Activated T-cell treated with anti-CD3 and anti-CD28 coated beads, Interleukin-2, amount 50 U/mL, for 24 hours (primary cell): ENCODE data around the gene ARHGAP18.

ENCODE experiments used
- DNase-seq: peaks from one replicate; pipeline ENCODE4 v3.0.0-alpha.2; 2020
- H3K27ac Mint-ChIP-seq: 2 replicates; pipeline ENCODE4 v1.8.0; 2020; ENCODE audit warnings: mild to moderate bottlenecking, mixed read lengths
- H3K27me3 Mint-ChIP-seq: 2 replicates; pipeline ENCODE4 v1.8.0; 2020; ENCODE audit warnings: mixed read lengths
- H3K36me3 Mint-ChIP-seq: 2 replicates; pipeline ENCODE4 v1.8.0; 2020; ENCODE audit warnings: low read depth, mixed read lengths
- H3K4me1 Mint-ChIP-seq: 2 replicates; pipeline ENCODE4 v1.8.0; 2020; ENCODE audit warnings: low read depth, mixed read lengths
- H3K4me3 Mint-ChIP-seq: 2 replicates; pipeline ENCODE4 v1.8.0; 2020; ENCODE audit warnings: mild to moderate bottlenecking, moderate library complexity, mixed read lengths
- H3K9me3 Mint-ChIP-seq: 2 replicates; pipeline ENCODE4 v1.8.0; 2020; ENCODE audit warnings: mixed read lengths

The ARHGAP18 gene, protein sequence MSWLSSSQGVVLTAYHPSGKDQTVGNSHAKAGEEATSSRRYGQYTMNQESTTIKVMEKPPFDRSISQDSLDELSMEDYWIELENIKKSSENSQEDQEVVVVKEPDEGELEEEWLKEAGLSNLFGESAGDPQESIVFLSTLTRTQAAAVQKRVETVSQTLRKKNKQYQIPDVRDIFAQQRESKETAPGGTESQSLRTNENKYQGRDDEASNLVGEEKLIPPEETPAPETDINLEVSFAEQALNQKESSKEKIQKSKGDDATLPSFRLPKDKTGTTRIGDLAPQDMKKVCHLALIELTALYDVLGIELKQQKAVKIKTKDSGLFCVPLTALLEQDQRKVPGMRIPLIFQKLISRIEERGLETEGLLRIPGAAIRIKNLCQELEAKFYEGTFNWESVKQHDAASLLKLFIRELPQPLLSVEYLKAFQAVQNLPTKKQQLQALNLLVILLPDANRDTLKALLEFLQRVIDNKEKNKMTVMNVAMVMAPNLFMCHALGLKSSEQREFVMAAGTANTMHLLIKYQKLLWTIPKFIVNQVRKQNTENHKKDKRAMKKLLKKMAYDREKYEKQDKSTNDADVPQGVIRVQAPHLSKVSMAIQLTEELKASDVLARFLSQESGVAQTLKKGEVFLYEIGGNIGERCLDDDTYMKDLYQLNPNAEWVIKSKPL

DNA sequence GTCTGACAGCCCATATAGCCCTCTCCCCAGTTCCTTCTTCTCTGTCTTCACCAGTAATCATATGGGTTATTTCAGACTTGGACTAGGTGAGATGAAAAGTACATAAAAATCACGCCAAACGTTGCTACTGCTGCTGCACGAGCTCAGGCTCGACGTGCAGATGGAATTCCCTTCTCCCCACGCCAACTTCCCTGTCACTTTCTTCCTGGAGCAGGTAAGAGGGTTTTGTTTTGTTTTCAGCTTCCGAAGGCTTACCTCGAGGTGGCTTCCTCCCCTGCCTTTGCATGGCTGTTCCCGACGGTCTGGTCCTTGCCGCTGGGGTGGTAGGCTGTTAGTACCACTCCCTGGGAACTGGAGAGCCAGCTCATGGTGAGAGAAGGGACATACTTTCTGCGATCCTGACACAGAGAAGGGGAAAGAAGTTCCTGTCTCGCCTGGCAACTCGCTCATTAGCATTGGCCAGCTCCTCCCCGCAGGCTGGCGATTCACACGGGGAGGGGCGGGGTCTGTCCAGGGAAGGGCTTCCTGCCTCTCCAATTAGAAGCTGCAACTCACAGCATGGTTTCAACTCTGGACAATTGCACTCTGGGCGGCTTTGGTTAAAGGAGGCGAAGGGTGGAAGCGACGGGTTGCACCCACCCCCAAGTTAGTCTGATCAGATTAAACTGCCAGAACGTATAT is at the start of gene ARHGAP18:
TSS of gene ARHGAP18 (minus strand) at position 409 of the 681 bp plus-strand sequence. CDS start at position 368, 41 bp downstream.
- Mint-ChIP-seq H3K4me3 (peak within 1 kb of the TSS; percentile 94), H3K4me1 (peaks cover 35% of the 10 kb centered on the region), H3K27ac (peak within 1 kb of the TSS; percentile 89), H3K27me3 (peaks cover 7% of the 10 kb centered on the region), H3K36me3 (peaks cover 6% of the 10 kb centered on the region), H3K9me3 (no peaks in the 10 kb centered on the region)
- peak; percentile 79 for DNase-seq

DNA sequence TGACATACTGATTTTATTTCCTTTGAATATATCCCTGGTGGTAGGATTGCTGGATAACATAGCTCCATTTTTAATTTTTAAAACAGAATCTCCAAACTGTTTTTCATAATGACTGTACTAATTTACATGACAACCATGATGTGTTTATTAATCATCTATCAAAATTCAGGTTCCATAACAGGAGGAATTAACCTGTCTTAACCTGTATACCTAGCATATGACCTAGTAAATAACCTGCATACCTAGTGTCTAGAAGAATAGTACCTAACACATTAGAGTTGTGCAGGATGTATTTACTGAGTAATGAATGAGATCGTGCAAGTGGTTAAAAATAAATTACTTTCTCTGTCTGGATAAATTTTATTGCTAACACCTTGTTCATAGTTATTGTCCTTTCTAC is 45.8 kb upstream of the ARHGAP18 start:
- Mint-ChIP-seq H3K36me3 (no peaks in the 10 kb centered on the region), H3K27me3 (no peaks in the 10 kb centered on the region), H3K4me3 (no peak overlapping the region)

DNA sequence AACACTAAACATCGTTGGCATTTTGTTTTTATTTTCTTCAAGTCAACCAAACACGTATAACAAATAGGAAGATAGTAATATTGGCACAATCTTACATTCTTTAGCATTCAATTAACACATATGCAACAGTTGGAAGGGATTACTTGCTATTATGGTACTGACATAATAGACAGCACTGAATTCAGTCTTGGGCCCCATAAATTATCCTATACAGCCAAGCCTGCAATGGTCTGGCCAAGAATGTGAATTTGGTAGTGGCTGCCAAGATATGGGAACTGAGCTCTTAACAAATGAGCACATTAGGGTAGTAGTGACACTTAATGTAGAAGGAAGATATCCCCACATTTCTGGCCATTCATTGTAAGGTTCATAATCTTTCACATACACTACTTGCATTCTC is 44.8 kb upstream of the ARHGAP18 start:
- Mint-ChIP-seq H3K4me3 (no peak overlapping the region), H3K9me3 (no peaks in the 10 kb centered on the region)

More for the DNA sequence above, 45.8 kb upstream of the ARHGAP18 start:
- DNase-seq, result no peak
- no peaks in the 10 kb centered on the region for H3K9me3 Mint-ChIP-seq
- H3K4me1 Mint-ChIP-seq, result peaks cover 17% of the 10 kb centered on the region
- H3K27ac Mint-ChIP-seq, result no peak overlapping the region

DNA sequence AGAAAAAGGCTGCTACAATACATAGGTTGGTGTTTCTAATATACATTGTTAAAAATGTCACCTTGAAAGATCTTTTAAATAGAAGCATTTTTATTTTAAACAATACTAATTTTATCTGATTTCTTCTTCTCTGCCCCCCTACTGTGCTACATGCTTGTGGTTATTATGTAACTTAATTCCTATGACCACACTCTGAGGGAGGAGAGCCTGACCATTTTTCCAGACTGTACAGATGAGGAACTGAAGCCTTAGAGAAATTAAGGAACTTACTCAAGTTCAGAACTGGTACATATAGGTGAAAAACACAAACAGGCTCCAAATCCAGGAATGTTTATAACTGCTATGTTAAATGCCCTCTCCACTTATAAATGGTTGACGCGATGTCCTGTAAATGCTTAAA is 43.4 kb upstream of the ARHGAP18 start:
- no peaks in the 10 kb centered on the region for H3K36me3 Mint-ChIP-seq
- peaks cover 39% of the 10 kb centered on the region for H3K4me1 Mint-ChIP-seq
- H3K27me3 Mint-ChIP-seq, result no peaks in the 10 kb centered on the region
- no peak for DNase-seq
- no peaks in the 10 kb centered on the region for H3K9me3 Mint-ChIP-seq
- H3K27ac Mint-ChIP-seq, result no peak overlapping the region
- no peak overlapping the region for H3K4me3 Mint-ChIP-seq

More for the DNA sequence above, 44.8 kb upstream of the ARHGAP18 start:
- no peak overlapping the region for H3K27ac Mint-ChIP-seq
- peaks cover 26% of the 10 kb centered on the region for H3K4me1 Mint-ChIP-seq
- H3K36me3 Mint-ChIP-seq, result no peaks in the 10 kb centered on the region
- no peak for DNase-seq
- no peaks in the 10 kb centered on the region for H3K27me3 Mint-ChIP-seq

DNA sequence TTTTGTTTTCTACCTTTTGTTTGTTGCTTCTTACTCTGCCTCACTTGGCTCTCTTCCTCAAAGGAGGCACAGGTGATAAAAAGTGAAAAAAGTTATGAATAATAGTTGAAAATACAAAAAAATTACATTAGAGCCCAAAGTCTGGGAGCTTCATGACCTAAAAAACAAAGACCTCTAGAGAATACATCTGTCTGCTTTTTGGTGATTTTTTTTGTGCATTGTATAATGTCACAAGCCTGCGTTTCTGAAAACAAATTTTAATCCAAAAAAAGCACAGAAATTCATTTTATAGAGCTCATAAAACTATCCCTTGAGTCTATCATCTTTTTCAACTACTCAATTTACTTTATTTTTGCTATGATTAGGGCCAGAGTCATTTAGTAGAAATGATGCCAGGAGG is 41.4 kb upstream of the ARHGAP18 start:
- Mint-ChIP-seq H3K27me3 (no peaks in the 10 kb centered on the region), H3K9me3 (no peaks in the 10 kb centered on the region), H3K4me3 (no peak overlapping the region), H3K4me1 (peaks cover 56% of the 10 kb centered on the region), H3K36me3 (no peaks in the 10 kb centered on the region), H3K27ac (peak overlapping the region; percentile 72)
- DNase-seq, result no peak

DNA sequence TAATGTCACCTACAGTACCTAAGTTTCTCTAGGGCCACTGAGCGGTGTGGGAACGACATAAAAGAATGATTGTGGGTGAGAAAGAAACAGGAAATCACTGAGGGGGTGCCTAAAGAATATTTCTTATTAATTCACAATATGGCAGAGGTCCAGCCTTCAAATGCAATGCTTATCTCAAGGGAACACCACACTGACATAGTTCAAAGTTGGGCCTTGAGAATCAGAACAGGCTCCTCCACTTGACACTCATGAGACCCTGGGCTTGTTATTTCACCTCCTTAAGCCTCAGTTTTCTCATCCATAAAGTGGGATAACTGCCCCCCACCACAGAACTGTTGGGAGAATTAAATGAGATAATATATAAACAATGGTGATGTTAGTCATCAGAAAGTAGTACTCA is 40.4 kb upstream of the ARHGAP18 start:
- Mint-ChIP-seq H3K4me3 (peak overlapping the region; percentile 48), H3K4me1 (peaks cover 58% of the 10 kb centered on the region)

DNA sequence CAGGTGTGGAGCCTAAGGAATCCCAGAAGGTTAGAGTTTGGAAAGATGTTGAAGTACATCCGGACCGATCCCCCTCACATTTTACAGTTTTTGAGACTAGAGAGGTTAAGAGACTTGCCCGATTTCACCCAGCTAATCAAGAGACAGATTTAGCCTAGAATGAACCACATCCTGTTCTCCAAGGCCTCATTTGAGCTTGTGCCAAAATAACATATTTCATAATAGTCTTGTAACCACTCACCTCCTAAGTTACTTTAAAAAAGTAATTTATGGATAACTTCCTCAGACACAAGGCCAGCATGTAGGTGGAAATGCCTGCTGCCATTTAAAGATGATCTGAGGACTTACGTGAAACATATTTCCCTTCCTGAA is 39.8 kb upstream of the ARHGAP18 start:
- peak overlapping the region; percentile 48 for H3K4me3 Mint-ChIP-seq
- no peaks in the 10 kb centered on the region for H3K36me3 Mint-ChIP-seq
- peaks cover 62% of the 10 kb centered on the region for H3K4me1 Mint-ChIP-seq
- H3K27me3 Mint-ChIP-seq, result no peaks in the 10 kb centered on the region
- no peak for DNase-seq
- H3K9me3 Mint-ChIP-seq, result no peaks in the 10 kb centered on the region
- H3K27ac Mint-ChIP-seq, result peak overlapping the region; percentile 90

More for the DNA sequence above, 40.4 kb upstream of the ARHGAP18 start:
- Mint-ChIP-seq H3K36me3 (no peaks in the 10 kb centered on the region), H3K27ac (peak overlapping the region; percentile 90), H3K27me3 (no peaks in the 10 kb centered on the region), H3K9me3 (no peaks in the 10 kb centered on the region)
- DNase-seq, result no peak

DNA sequence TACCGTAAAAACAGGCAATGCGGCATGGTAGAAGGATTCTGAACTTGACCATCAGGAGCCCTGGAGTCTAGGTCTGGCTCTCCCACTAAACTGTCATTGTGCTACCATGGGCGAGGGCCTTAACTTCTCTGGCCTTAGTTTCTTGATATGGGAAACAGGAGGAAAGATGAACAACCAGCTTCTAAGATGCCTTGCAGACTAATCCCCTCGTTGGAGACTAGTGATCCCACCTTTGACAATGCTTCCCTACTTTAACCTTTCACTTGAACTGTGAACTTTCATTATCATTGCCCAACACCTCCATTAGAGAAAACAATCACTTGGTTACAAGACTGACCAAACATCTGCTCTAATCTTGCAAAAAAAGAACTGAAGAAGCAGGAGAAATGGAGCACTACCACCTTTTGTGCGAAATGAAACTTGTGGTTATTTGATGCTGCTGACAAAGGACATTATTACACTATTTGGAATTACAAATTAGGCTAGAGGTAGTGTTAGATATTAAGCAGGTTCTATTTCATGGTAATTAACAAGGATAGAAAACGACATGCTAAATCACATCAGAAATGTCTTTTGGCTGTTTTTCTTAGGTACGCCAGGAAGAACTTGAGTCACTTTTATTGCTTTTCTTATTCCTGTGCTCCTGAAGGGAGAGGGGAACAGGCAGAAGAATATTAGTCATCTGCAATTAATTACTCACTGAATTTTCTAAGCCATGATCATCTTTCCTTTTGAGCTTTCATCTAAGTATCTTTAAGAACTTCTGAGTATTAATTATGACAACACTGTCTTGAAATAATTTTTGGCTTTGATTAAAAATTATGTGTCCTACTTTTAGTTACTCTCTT is 39.1 kb upstream of the ARHGAP18 start:
- Mint-ChIP-seq H3K4me1 (peaks cover 68% of the 10 kb centered on the region), H3K27ac (peak overlapping the region; percentile 90), H3K36me3 (no peaks in the 10 kb centered on the region), H3K27me3 (no peaks in the 10 kb centered on the region), H3K4me3 (peak overlapping the region; percentile 48), H3K9me3 (no peaks in the 10 kb centered on the region)
- no peak for DNase-seq

DNA sequence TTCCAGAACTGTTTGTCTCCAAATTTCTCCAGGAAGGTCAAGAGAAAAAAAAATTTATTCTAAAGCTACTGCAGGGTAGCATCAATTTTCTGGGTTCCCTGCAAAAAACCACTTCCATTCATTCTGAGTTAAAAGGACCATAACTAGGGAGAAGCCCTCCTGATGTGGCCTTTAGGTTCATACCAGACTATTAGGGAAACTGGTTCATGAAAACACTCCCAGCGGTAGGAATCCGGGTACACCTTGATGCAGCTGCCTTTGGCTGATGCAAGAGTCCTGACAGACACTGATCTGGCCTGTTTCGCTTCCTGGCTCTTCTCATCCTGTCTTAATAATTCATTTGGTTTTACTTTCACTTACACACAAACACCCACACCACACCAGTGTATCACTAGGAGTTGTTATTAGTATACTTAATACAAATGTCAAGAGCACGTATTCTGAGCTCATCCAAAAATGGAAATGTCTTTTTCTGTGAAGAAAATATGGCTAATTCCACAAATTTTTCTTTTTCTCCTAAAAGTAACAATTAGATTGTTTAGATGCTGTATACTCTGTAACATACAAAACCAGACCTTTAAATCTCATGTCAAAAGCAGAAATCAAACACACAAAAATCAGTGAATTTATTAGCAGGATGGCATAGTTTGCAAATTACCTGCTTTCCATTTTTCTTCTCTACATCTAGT is 38.4 kb upstream of the ARHGAP18 start:
- Mint-ChIP-seq H3K27ac (peak overlapping the region; percentile 90), H3K27me3 (no peaks in the 10 kb centered on the region), H3K9me3 (no peaks in the 10 kb centered on the region), H3K36me3 (no peaks in the 10 kb centered on the region), H3K4me3 (peak overlapping the region; percentile 48), H3K4me1 (peaks cover 74% of the 10 kb centered on the region)
- peak; percentile 61 for DNase-seq

DNA sequence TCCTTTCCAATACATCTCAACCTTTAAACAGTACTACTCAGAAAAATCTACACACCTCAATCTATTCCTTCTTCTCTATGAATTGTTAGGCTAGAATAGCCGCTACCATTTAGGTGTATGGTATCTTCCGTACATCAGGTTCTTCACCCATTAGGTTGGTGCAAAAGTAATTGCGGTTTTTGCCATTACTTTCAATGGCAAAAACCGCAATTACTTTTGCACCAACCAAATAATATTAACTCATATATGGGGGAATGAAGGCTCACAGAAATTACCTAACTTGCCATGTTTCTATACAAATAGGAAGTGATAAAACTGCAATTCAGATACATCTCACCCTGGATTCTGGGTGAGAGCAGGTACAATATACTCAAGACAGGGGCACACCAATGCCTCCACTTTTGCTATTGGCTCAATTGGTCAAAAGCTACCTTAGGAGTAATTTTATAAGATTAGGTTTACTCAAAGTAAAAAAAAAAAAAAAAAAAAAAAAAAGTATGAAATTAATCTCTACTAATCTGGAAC is 37.7 kb upstream of the ARHGAP18 start:
- DNase-seq, result no peak
- H3K27me3 Mint-ChIP-seq, result no peaks in the 10 kb centered on the region
- H3K9me3 Mint-ChIP-seq, result no peaks in the 10 kb centered on the region
- H3K36me3 Mint-ChIP-seq, result no peaks in the 10 kb centered on the region
- peaks cover 77% of the 10 kb centered on the region for H3K4me1 Mint-ChIP-seq
- peak overlapping the region; percentile 48 for H3K4me3 Mint-ChIP-seq
- peak overlapping the region; percentile 90 for H3K27ac Mint-ChIP-seq

DNA sequence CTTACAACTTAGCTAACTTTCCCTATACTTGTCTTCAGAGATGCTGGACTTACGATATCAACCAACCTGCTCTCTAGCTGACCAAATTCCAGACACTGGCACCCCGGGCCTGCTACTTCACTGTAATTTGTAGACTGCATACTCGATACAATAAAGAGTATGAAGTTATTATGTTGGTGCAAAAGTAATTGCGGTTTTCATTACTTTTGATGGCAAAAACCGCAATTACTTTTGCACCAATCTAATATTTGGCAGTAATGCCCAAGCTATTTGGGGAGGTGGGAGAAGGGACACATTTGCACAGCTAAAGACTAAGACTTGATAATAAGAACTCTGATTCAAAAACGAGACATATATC is 34.9 kb upstream of the ARHGAP18 start:
- H3K4me1 Mint-ChIP-seq, result peaks cover 53% of the 10 kb centered on the region
- no peaks in the 10 kb centered on the region for H3K9me3 Mint-ChIP-seq
- H3K27ac Mint-ChIP-seq, result no peak overlapping the region
- no peak overlapping the region for H3K4me3 Mint-ChIP-seq
- no peak for DNase-seq
- H3K27me3 Mint-ChIP-seq, result no peaks in the 10 kb centered on the region
- H3K36me3 Mint-ChIP-seq, result no peaks in the 10 kb centered on the region

DNA sequence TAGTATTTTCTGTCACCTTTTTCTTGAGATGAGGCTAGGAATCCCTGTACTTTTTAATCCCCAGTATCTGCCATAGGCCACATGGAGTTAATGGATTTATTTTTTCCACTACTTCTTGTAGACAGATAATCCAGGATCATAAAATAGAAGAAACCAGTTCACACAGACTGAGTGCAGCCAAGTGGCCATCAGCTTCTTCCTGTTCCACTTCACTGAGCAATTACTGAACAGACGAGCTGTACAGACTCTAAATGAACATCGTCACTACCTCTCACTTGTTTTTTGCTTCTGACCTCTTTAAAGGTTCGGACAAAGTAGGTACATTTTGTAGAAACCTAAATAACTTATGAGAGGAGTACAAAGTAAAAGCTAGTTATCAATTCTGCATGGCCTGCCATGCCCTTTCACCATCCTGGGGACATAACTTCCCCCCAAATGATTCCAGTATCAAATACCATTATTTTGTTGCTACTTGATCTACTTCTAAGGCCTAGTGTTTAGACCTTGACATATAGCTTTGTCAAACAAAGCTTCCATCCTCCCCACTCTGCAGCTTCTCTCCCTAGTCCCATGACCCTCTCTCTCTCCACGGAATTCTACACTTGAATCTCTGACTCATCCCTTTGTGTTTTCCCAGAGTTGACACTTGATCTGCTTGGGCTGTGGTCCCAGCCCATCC is 34.4 kb upstream of the ARHGAP18 start:
- H3K27ac Mint-ChIP-seq, result no peak overlapping the region
- H3K4me1 Mint-ChIP-seq, result peaks cover 47% of the 10 kb centered on the region
- no peaks in the 10 kb centered on the region for H3K36me3 Mint-ChIP-seq
- H3K9me3 Mint-ChIP-seq, result no peaks in the 10 kb centered on the region
- no peak overlapping the region for H3K4me3 Mint-ChIP-seq
- no peak for DNase-seq
- H3K27me3 Mint-ChIP-seq, result no peaks in the 10 kb centered on the region

DNA sequence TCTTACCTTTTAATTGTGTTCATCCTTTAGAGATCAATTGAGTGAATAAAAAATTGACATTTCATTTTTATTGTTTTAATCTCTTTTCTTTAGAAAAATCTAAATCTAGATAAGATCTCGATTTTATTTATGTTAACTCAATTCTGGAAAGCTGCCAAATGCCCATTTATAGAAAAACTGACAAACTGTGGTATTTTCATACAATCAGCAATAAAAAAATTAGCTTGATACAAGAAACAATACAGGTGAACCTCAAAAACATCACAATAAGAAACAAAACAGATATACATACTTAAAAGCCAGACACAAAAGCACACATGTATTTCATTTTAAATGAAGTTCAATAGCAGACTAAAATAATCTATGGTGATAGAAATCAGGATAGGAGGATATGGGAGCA is 30.0 kb upstream of the ARHGAP18 start:
- Mint-ChIP-seq H3K9me3 (no peaks in the 10 kb centered on the region), H3K27ac (no peak overlapping the region), H3K4me1 (peaks cover 22% of the 10 kb centered on the region), H3K36me3 (no peaks in the 10 kb centered on the region), H3K4me3 (no peak overlapping the region), H3K27me3 (no peaks in the 10 kb centered on the region)
- DNase-seq, result no peak
